Thyroid gland (tissue), 4 donors: ENCODE data around the gene MAPKAPK2. TPM values are rescaled to one million over a fixed set of nuclear protein-coding genes. Genes with fewer than 3 reads are reported as not detected.

Experiments used
- DNase-seq, 2 donors: peaks; one replicate each; pipeline ENCODE4 v3.0.0-alpha.2; 2019
- H3K27ac ChIP-seq, 3 donors: fragments of 200-600 bp; sonication (generic); 1 replicate in 2 of 3; 2 replicates in 1 of 3; pipeline ENCODE4 v1.5.1; 2016 to 2019; ENCODE audit warnings: mild to moderate bottlenecking in 1 of 3, moderate library complexity in 1 of 3
- H3K27me3 ChIP-seq: fragments of 200-600 bp; sonication (generic); one replicate; pipeline ENCODE4 v1.5.1; 2019
- H3K36me3 ChIP-seq, 2 donors: fragments of 200-600 bp; sonication (generic); one replicate each; pipeline ENCODE4 v1.5.1; 2016 to 2019
- H3K4me1 ChIP-seq, 2 donors: fragments of 200-600 bp; sonication (generic); one replicate each; pipeline ENCODE4 v1.5.1; 2017 to 2019
- H3K4me3 ChIP-seq, 3 donors: fragments of 200-600 bp; sonication (generic); replicated peaks in 1 of 3; 1 replicate in 2 of 3; 2 replicates in 1 of 3; pipeline ENCODE4 v1.5.1; 2016; ENCODE audit warnings: mild to moderate bottlenecking in 1 of 3
- H3K9me3 ChIP-seq: fragments of 200-600 bp; sonication (generic); one replicate; pipeline ENCODE4 v1.5.1; 2017
- POLR2A ChIP-seq, 2 donors: fragments of 450-650 bp; IDR thresholded peaks; one replicate each; pipeline ENCODE4 v1.6.1; 2017; ENCODE audit warnings: antibody characterized with exemption in 2 of 2, mild to moderate bottlenecking in 2 of 2, moderate library complexity in 1 of 2
- WGBS, 2 donors: methylation state at CpG; one replicate each; pipeline ENCODE4 v1.1.5; 2017; 5-methylcytosine and 5-hydroxymethylcytosine counted together
- intact Hi-C: fragments of 100-400 bp; cut with DNase I; formaldehyde crosslinking; loops from one replicate; pipeline ENCODE4 v1.15.1; 2023
- total RNA-seq, 4 donors: library from RNA; depleted of rRNA; stranded (reverse); fragments of >200 nt; gene quantifications; one replicate each; pipeline ENCODE4 v1.2.3, GENCODE V29; 2016
- TF ChIP-seq, protein P1 (sequence below), 6 experiments: fragments of 200-600 bp in 3 of 6; fragments of 450-650 bp in 3 of 6; sonication (generic) in 3 of 6; IDR thresholded peaks; one replicate each; pipeline ENCODE4 v1.5.1; 2016 to 2019; ENCODE audit warnings: antibody characterized with exemption in 6 of 6, mild to moderate bottlenecking in 2 of 6, inconsistent platforms in 1 of 6, moderate library complexity in 1 of 6

Gene MAPKAPK2
- total RNA-seq, 4 donors from 2014 or later, result 48.5 to 64.0 (median 59.9) TPM

DNA sequence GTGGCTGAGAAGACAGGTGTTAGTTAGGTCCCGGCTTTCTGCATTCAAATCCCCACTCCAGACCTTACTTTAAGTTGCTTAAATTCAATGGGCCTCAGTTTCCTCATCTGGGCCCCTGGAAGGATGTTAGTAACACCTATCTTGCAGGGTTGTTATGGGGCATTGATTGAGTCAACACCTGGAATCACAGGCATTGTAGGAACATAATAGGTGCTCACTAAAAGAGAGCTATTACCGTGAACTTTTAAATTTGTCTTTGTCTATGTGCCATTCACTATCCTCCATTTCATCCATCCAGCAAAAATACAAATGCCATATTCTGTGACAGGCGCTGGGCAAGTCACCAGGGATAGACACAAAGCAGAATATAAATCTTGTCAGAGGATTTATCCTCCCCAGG lies 10.5 kb upstream of the MAPKAPK2 start:
- Histone ChIP-seq H3K9me3 (no peaks in the 10 kb centered on the region), H3K36me3 (no peaks in the 10 kb centered on the region), H3K4me3 (no peak overlapping the region), H3K4me1 (peaks cover 13 to 14% of the 10 kb centered on the region in 2 donors), H3K27ac (peak overlapping the region; percentile 75 to 95 (median 75)), H3K27me3 (no peaks in the 10 kb centered on the region)
- no peak for DNase-seq
- WGBS, 2 donors, result 97% methylated on average over 3 of the region's 3 CpGs
- TF ChIP-seq POLR2A (IDR thresholded peaks at IDR 0.05), result no peak
- TF ChIP-seq, protein P1, sequence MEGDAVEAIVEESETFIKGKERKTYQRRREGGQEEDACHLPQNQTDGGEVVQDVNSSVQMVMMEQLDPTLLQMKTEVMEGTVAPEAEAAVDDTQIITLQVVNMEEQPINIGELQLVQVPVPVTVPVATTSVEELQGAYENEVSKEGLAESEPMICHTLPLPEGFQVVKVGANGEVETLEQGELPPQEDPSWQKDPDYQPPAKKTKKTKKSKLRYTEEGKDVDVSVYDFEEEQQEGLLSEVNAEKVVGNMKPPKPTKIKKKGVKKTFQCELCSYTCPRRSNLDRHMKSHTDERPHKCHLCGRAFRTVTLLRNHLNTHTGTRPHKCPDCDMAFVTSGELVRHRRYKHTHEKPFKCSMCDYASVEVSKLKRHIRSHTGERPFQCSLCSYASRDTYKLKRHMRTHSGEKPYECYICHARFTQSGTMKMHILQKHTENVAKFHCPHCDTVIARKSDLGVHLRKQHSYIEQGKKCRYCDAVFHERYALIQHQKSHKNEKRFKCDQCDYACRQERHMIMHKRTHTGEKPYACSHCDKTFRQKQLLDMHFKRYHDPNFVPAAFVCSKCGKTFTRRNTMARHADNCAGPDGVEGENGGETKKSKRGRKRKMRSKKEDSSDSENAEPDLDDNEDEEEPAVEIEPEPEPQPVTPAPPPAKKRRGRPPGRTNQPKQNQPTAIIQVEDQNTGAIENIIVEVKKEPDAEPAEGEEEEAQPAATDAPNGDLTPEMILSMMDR (IDR thresholded peaks at IDR 0.05), result no peak
- intact Hi-C loops, result no loop called here

DNA sequence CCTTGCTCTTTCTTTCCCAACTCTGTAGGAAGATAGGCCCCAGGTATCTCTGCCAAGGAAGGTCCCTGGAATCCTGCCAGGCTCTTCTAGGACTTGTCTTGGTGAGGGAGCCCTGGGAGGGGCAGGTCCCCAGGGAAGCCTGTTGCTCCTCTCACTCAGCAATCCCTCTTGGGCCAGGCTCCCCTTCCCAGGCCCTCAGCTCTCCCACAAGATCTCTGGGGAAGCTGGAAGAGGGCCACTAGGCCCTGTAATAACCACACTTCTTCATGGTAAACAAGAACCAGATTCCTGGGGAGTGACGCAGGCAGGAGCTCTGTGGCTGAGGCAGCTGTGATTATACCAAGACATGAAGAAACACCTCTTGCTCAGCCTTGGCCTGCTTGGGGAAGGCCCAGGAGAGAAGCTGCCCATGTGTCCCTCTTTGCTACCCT lies 9.9 kb upstream of the MAPKAPK2 start:
- DNase-seq, result peak; percentile 90 to 91
- Histone ChIP-seq H3K9me3 (no peaks in the 10 kb centered on the region), H3K4me3 (no peak overlapping the region), H3K4me1 (peaks cover 13 to 14% of the 10 kb centered on the region in 2 donors), H3K27ac (peak overlapping the region; percentile 75 to 95 (median 75)), H3K36me3 (no peaks in the 10 kb centered on the region), H3K27me3 (no peaks in the 10 kb centered on the region)
- intact Hi-C loops, result no loop called here
- TF ChIP-seq, protein P1 (IDR thresholded peaks at IDR 0.05), result no peak
- peak in 1 of 2 donors; percentile 41 for TF ChIP-seq POLR2A (IDR thresholded peaks at IDR 0.05)
- WGBS, 2 donors, result 10 to 33% methylated on average over 1 of the region's 1 CpG

DNA sequence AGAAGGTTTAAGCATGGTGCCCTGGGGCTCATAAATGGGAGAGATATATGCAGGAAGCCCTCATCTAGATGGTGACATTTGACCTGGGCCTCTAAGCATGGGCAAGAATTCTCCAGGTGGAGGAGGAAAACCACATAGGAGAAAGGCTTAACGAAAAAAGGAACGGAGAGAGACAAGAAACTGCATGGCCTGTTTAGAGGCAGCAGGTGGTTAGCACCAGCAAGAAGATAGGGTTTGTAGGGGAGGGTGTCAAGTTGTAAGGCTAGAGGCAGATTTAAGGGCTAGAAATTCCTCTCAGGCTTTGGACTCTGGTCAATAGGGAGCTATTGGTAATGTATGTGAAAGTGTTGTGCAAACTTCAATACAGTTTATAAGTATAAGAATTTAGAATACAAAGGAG lies 8.2 kb upstream of the MAPKAPK2 start:
- no peak overlapping the region for H3K4me3 ChIP-seq
- no peak overlapping the region for H3K27ac ChIP-seq
- TF ChIP-seq, protein P1 (IDR thresholded peaks at IDR 0.05), result no peak
- TF ChIP-seq POLR2A (IDR thresholded peaks at IDR 0.05), result no peak
- intact Hi-C loops, result no loop called here
- H3K36me3 ChIP-seq, result no peaks in the 10 kb centered on the region
- H3K27me3 ChIP-seq, result no peaks in the 10 kb centered on the region
- peaks cover 13 to 14% of the 10 kb centered on the region in 2 donors for H3K4me1 ChIP-seq
- H3K9me3 ChIP-seq, result no peaks in the 10 kb centered on the region
- 96 to 97% methylated on average over 2 of the region's 2 CpGs for WGBS, 2 donors
- no peak for DNase-seq

DNA sequence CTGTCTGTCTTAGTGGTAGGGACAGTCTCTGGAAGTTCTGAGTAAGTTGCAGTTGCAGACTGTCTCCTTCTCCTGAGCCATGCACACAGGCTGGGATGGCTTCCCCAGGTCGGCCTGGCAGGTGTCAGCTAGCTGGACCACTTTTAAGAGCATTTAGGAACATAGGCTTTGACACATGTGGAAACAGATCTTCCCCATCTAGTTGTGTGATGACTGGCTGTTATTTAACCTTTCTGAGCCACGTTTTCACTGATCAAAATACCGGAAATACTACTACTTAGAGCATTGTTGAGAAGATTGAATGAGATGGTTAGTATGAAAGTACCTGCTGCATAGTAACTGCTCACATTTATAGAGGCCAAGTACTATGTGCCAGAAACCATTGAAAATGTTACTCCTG lies 6.2 kb upstream of the MAPKAPK2 start:
- 76 to 80% methylated on average over 3 of the region's 3 CpGs for WGBS, 2 donors
- TF ChIP-seq POLR2A (IDR thresholded peaks at IDR 0.05), result no peak
- TF ChIP-seq, protein P1 (IDR thresholded peaks at IDR 0.05), result no peak
- H3K36me3 ChIP-seq, result no peaks in the 10 kb centered on the region
- DNase-seq, result no peak
- no peaks in the 10 kb centered on the region for H3K9me3 ChIP-seq
- H3K4me3 ChIP-seq, result no peak overlapping the region
- intact Hi-C loops, result no loop called here
- H3K4me1 ChIP-seq, result peaks cover 13 to 14% of the 10 kb centered on the region in 2 donors
- H3K27ac ChIP-seq, result no peak overlapping the region
- H3K27me3 ChIP-seq, result no peaks in the 10 kb centered on the region

DNA sequence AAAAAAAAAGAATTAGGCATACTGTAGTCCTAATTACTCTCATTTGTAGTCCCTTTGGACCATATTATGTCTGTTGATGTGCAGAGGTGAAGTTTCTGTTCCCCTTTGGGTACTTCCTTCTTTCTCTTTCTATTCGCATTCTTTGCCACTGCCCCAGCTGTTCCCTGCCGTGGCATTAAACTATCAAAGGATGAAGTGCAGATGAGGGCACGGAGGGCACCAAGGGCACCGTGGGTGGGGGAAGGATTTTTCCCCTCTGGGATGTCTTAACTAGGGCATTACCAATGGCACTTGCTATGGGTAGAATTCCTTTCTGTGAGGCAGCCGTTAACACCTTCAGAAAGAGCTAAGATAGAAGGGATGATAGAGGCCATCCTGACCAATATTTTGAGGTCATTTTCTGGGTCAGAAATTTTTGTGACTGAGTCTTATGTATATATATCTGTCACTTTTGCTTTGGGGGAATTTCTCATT lies 4.9 kb upstream of the MAPKAPK2 start:
- Histone ChIP-seq H3K9me3 (no peaks in the 10 kb centered on the region), H3K4me3 (no peak overlapping the region), H3K36me3 (no peaks in the 10 kb centered on the region), H3K4me1 (peaks cover 9 to 13% of the 10 kb centered on the region in 2 donors), H3K27me3 (no peaks in the 10 kb centered on the region), H3K27ac (no peak overlapping the region)
- 59 to 66% methylated on average over 5 of the region's 5 CpGs for WGBS, 2 donors
- DNase-seq, result no peak
- TF ChIP-seq POLR2A (IDR thresholded peaks at IDR 0.05), result no peak
- TF ChIP-seq, protein P1 (IDR thresholded peaks at IDR 0.05), result no peak
- intact Hi-C loops, result no loop called here
